Activated T-cell treated with anti-CD3 and anti-CD28 coated beads for 1 hour (primary cell): ENCODE measurements around the gene PTK6.
"Not testable (repeated sequence)": the region's sequence is repeated elsewhere in the genome, so short reads cannot be mapped to it uniquely, and the experiment has no call there.

Experiments
- DNase-seq: peaks from one replicate; pipeline ENCODE4 v3.0.0-alpha.2; 2020; ENCODE audit warnings: low read depth

PTK6 gene

GRCh38 chr20:63493563-63494020, 43.6 kb downstream of the PTK6 start:
- no peak for DNase-seq

- no peak for DNase-seq
Observed at GRCh38 chr20:63492982-63493381, 44.2 kb downstream of the PTK6 start.

- DNase-seq, result no peak
Observed at GRCh38 chr20:63492518-63492917, 44.7 kb downstream of the PTK6 start.

GRCh38 chr20:63491635-63492230, 45.4 kb downstream of the PTK6 start:
- DNase-seq, result no peak

GRCh38 chr20:63491078-63491477, 46.1 kb downstream of the PTK6 start:
- no peak for DNase-seq

- DNase-seq, result no peak
Observed at GRCh38 chr20:63490416-63490815, 46.8 kb downstream of the PTK6 start.

- DNase-seq, result no peak
Observed at GRCh38 chr20:63488315-63489251, 48.6 kb downstream of the PTK6 start.

- DNase-seq, result no peak
Observed at GRCh38 chr20:63487781-63488241, 49.4 kb downstream of the PTK6 start.

GRCh38 chr20:63487116-63487764, 49.9 kb downstream of the PTK6 start:
- DNase-seq, result no peak

- DNase-seq, result no peak
Observed at GRCh38 chr20:63486300-63486855, 50.8 kb downstream of the PTK6 start.

GRCh38 chr20:63484651-63485403, 52.3 kb downstream of the PTK6 start:
- DNase-seq, result no peak

GRCh38 chr20:63484236-63484635, 52.9 kb downstream of the PTK6 start:
- DNase-seq, result no peak

- no peak for DNase-seq
Observed at GRCh38 chr20:63483834-63484233, 53.3 kb downstream of the PTK6 start.

- no peak for DNase-seq
Observed at GRCh38 chr20:63482021-63482587, 55.1 kb downstream of the PTK6 start.

- no peak for DNase-seq
Observed at GRCh38 chr20:63481503-63481902, 55.7 kb downstream of the PTK6 start.

GRCh38 chr20:63479695-63480419, 57.3 kb downstream of the PTK6 start:
- not testable (repeated sequence) for DNase-seq

GRCh38 chr20:63478346-63479302, 58.6 kb downstream of the PTK6 start:
- no peak for DNase-seq
